ENCODE data around the gene TBX18. TPM values are rescaled to one million over a fixed set of nuclear protein-coding genes. Genes with fewer than 3 reads are reported as not detected.

The TBX18 gene
- total and polyA plus RNA-seq, 10 of the 15 experiments (the other 5 are each of a cell fraction or from before 2014, with no cell fraction given) = 0.03 to 6.1 (median 0.17) TPM; not detected in 6

DNA sequence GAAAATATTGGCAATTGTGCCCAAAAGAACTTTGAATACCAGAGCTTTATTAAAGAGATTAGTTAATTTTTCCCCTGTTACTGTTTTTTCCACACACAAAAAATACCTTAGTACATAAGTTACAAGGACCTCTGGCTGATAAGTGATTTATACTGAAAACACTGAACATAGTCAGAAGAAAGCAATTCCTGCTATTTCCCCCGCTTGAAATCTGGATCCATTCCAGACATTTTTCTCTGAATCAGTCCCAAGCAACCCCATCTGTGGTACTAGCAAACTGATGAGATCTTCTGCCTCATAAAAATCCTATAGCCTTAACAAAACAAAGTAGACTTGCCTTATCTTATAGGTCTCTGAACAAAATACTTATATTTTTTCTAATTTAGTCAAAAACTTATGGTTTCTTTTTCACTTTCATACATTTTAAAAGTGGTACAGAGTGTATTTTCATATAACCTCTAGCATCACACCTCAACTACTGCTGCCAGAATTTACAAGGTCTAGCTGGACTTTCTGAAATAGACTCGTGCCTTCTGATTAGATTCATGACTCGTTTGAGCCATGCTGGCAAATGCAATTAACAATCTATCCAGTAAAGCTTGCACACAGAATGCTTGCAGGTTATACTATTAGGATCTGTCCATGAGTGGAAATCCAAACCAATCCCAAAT lies 111.9 kb downstream of the TBX18 start:
- no peak overlapping the region for H3K4me3 ChIP-seq
- H3K36me3 ChIP-seq (ENCODE audit: control insufficient read depth in 2 of 2, insufficient read depth in 2 of 2, low read length in 1 of 2) = no peaks in the 10 kb centered on the region
- H3K4me1 ChIP-seq (ENCODE audit: control insufficient read depth, insufficient read depth, low read length) = no peaks in the 10 kb centered on the region
- H3K79me2 ChIP-seq (ENCODE audit: control insufficient read depth, insufficient read depth, low read length) = no peaks in the 10 kb centered on the region
- ChIA-PET CTCF (no interaction called here), RAD21 (ENCODE audit: unreplicated experiment) (no interaction called here), POLR2A (no interaction called here), SMC1A (ENCODE audit: uncharacterized antibody, unreplicated experiment) (interaction anchor here (0.9 to 1.4 kb wide), 3 partner anchors 10 to 68 kb away, joined by 3 to 4 read pairs (median 3); no protein-coding TSS in a partner anchor)
- H4K20me1 ChIP-seq (ENCODE audit: control insufficient read depth, insufficient read depth) = no peaks in the 10 kb centered on the region
- intact Hi-C loops (cut with micrococcal nuclease; ENCODE audit: unreplicated experiment) (no loop called here), in situ Hi-C loops (cut with MboI) (no loop called here)
- no peak overlapping the region for H3K27ac ChIP-seq (ENCODE audit: control insufficient read depth, insufficient read depth)
- ATAC-seq (no peak), DNase-seq (ENCODE audit: low read depth, low spot score) (no peak), FAIRE-seq (no peak)
- no peaks in the 10 kb centered on the region for H3K9me3 ChIP-seq (replicated peaks; ENCODE audit: control insufficient read depth, insufficient read depth, low read length)
- no peak overlapping the region for H2AFZ ChIP-seq (ENCODE audit: control insufficient read depth, low read depth, low read length)
- no peak overlapping the region for H3K9ac ChIP-seq (ENCODE audit: control insufficient read depth, insufficient read depth, low read length)
- no peaks in the 10 kb centered on the region for H3K27me3 ChIP-seq (replicated peaks in 1 of 2; ENCODE audit: control insufficient read depth in 2 of 2, insufficient read depth in 2 of 2, low read length in 1 of 2)
- no peak overlapping the region for H3K4me2 ChIP-seq (ENCODE audit: control insufficient read depth, insufficient read depth)
- BruUV-seq (replicated peaks) = no TSS peak
- 2% methylated on average over 3 of the region's 3 CpGs for WGBS (ENCODE audit: insufficient coverage, insufficient replicate concordance, low lambda C conversion rate, missing lambda C conversion rate)
- TF ChIP-seq ZZZ3 (IDR thresholded peaks at IDR 0.05; ENCODE audit: control insufficient read depth, insufficient read length, low read depth) (no peak), HDAC6 (IDR thresholded peaks at IDR 0.05; ENCODE audit: unreplicated experiment) (no peak), CREM (IDR thresholded peaks at IDR 0.05; ENCODE audit: low read depth) (no peak), BCL11A (IDR thresholded peaks at IDR 0.05; ENCODE audit: low read depth, low read length) (no peak), JUND (IDR thresholded peaks at IDR 0.05; ENCODE audit: low read depth, low read length) (no peak), CBX3 (IDR thresholded peaks at IDR 0.05; ENCODE audit: borderline replicate concordance, low read depth) (no peak), RELA (IDR thresholded peaks at IDR 0.05; ENCODE audit: borderline replicate concordance, partially characterized antibody) (no peak), PAX5 (IDR thresholded peaks at IDR 0.05; ENCODE audit: borderline replicate concordance, low read depth, low read length) (no peak), CHD1 (IDR thresholded peaks at IDR 0.05; ENCODE audit: low read depth, low read length) (no peak), HDAC2 (IDR thresholded peaks at IDR 0.05) (no peak)
- TF ChIP-seq, protein P1, sequence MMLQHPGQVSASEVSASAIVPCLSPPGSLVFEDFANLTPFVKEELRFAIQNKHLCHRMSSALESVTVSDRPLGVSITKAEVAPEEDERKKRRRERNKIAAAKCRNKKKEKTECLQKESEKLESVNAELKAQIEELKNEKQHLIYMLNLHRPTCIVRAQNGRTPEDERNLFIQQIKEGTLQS (IDR thresholded peaks at IDR 0.05; ENCODE audit: borderline replicate concordance, extremely low read depth, low read depth, low read length) = no peak
- TF ChIP-seq, protein P2, sequence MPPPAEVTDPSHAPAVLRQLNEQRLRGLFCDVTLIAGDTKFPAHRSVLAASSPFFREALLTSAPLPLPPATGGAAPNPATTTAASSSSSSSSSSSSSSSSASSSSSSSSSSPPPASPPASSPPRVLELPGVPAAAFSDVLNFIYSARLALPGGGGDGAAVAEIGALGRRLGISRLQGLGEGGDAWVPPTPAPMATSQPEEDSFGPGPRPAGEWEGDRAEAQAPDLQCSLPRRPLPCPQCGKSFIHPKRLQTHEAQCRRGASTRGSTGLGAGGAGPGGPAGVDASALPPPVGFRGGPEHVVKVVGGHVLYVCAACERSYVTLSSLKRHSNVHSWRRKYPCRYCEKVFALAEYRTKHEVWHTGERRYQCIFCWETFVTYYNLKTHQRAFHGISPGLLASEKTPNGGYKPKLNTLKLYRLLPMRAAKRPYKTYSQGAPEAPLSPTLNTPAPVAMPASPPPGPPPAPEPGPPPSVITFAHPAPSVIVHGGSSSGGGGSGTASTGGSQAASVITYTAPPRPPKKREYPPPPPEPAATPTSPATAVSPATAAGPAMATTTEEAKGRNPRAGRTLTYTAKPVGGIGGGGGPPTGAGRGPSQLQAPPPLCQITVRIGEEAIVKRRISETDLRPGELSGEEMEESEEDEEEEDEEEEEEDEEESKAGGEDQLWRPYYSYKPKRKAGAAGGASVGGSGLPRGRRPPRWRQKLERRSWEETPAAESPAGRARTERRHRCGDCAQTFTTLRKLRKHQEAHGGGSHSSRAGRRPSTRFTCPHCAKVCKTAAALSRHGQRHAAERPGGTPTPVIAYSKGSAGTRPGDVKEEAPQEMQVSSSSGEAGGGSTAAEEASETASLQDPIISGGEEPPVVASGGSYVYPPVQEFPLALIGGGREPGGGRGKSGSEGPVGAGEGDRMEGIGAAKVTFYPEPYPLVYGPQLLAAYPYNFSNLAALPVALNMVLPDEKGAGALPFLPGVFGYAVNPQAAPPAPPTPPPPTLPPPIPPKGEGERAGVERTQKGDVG (CRISPR knock-in tag; IDR thresholded peaks at IDR 0.05) = no peak
- TF ChIP-seq, protein P3, sequence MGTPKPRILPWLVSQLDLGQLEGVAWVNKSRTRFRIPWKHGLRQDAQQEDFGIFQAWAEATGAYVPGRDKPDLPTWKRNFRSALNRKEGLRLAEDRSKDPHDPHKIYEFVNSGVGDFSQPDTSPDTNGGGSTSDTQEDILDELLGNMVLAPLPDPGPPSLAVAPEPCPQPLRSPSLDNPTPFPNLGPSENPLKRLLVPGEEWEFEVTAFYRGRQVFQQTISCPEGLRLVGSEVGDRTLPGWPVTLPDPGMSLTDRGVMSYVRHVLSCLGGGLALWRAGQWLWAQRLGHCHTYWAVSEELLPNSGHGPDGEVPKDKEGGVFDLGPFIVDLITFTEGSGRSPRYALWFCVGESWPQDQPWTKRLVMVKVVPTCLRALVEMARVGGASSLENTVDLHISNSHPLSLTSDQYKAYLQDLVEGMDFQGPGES (IDR thresholded peaks at IDR 0.05) = no peak
- TF ChIP-seq, protein P4, sequence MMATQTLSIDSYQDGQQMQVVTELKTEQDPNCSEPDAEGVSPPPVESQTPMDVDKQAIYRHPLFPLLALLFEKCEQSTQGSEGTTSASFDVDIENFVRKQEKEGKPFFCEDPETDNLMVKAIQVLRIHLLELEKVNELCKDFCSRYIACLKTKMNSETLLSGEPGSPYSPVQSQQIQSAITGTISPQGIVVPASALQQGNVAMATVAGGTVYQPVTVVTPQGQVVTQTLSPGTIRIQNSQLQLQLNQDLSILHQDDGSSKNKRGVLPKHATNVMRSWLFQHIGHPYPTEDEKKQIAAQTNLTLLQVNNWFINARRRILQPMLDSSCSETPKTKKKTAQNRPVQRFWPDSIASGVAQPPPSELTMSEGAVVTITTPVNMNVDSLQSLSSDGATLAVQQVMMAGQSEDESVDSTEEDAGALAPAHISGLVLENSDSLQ (IDR thresholded peaks at IDR 0.05) = no peak
- TF ChIP-seq, protein P5, sequence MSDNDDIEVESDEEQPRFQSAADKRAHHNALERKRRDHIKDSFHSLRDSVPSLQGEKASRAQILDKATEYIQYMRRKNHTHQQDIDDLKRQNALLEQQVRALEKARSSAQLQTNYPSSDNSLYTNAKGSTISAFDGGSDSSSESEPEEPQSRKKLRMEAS (IDR thresholded peaks at IDR 0.05; ENCODE audit: low read depth, low read length) = no peak

Data from GM12878 (cell line).